Measurements from ENCODE around the gene GALNS.

DNA sequence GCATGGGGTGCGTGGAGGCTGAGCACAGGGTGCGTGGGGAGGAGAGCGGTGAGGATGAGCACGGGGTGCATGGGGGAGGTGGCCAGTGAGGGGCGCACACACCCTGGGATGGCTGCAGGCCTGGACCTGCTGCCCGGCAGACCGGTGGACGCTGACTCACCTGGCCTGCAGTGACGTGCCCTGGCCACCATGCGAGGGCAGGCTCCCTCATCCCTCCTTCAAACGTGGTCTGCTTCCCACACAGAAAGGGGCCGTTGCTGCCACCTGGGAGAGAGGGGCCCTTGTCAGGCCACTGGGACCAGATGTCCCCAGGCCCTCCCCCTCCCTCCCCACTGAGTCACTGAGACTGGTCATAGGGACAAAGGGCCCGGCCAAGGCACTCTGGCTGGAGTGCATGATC lies 24.9 kb downstream of the GALNS start:
- TF ChIP-seq, protein P1, sequence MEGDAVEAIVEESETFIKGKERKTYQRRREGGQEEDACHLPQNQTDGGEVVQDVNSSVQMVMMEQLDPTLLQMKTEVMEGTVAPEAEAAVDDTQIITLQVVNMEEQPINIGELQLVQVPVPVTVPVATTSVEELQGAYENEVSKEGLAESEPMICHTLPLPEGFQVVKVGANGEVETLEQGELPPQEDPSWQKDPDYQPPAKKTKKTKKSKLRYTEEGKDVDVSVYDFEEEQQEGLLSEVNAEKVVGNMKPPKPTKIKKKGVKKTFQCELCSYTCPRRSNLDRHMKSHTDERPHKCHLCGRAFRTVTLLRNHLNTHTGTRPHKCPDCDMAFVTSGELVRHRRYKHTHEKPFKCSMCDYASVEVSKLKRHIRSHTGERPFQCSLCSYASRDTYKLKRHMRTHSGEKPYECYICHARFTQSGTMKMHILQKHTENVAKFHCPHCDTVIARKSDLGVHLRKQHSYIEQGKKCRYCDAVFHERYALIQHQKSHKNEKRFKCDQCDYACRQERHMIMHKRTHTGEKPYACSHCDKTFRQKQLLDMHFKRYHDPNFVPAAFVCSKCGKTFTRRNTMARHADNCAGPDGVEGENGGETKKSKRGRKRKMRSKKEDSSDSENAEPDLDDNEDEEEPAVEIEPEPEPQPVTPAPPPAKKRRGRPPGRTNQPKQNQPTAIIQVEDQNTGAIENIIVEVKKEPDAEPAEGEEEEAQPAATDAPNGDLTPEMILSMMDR (conservative IDR thresholded peaks at IDR 0.05; ENCODE audit: low read length): no peak
- no peak for TF ChIP-seq EZH2phosphoT487 (IDR thresholded peaks at IDR 0.05; ENCODE audit: borderline replicate concordance, low read depth, low read length)
